Measurements from ENCODE around the gene OR52K1. TPM values are rescaled to one million over a fixed set of nuclear protein-coding genes. Genes with fewer than 3 reads are reported as not detected.

OR52K1 gene
- total and polyA plus RNA-seq, 7 donors = not detected

GRCh38 chr11:4466871-4467442 lies 15.5 kb upstream of the OR52K1 start:
- no peak overlapping the region for H3K4me3 ChIP-seq
- intact Hi-C loops (cut with DNase I) = no loop called here
- no peaks in the 10 kb centered on the region for H3K36me3 ChIP-seq (ENCODE audit: insufficient read depth in 1 of 2, low read depth in 1 of 2)
- no peak for TF ChIP-seq CTCF (IDR thresholded peaks at IDR 0.05)
- H3K4me1 ChIP-seq = no peaks in the 10 kb centered on the region
- no peak overlapping the region for H3K27ac ChIP-seq
- H3K27me3 ChIP-seq (ENCODE audit: insufficient read depth in 3 of 3, low read length in 2 of 3) = no peaks in the 10 kb centered on the region
- peaks cover 4% of the 10 kb centered on the region for H3K9me3 ChIP-seq
- DNase-seq (no peak), ATAC-seq (no peak)

GRCh38 chr11:4467811-4468606 lies 14.4 kb upstream of the OR52K1 start:
- TF ChIP-seq CTCF (IDR thresholded peaks at IDR 0.05) = no peak
- Histone ChIP-seq H3K27ac (no peak overlapping the region), H3K4me1 (no peaks in the 10 kb centered on the region), H3K9me3 (peaks cover 4% of the 10 kb centered on the region), H3K4me3 (no peak overlapping the region), H3K36me3 (ENCODE audit: insufficient read depth in 1 of 2, low read depth in 1 of 2) (no peaks in the 10 kb centered on the region), H3K27me3 (ENCODE audit: insufficient read depth in 3 of 3, low read length in 2 of 3) (no peaks in the 10 kb centered on the region)
- 60 to 72% (median 71%) methylated on average over 3 of the region's 3 CpGs for WGBS, 3 donors
- DNase-seq (no peak), ATAC-seq (no peak)
- intact Hi-C loops (cut with DNase I) = no loop called here

- no peak overlapping the region for H3K4me3 ChIP-seq
- no peaks in the 10 kb centered on the region for H3K36me3 ChIP-seq (ENCODE audit: insufficient read depth in 1 of 2, low read depth in 1 of 2)
- no peak for TF ChIP-seq CTCF (IDR thresholded peaks at IDR 0.05)
- H3K27me3 ChIP-seq (ENCODE audit: insufficient read depth in 3 of 3, low read length in 2 of 3) = peaks cover 0 to 5% (median 0%) of the 10 kb centered on the region in 3 donors
- no peak overlapping the region for H3K27ac ChIP-seq
- ATAC-seq = no peak
- intact Hi-C loops (cut with DNase I) = no loop called here
- no peak for DNase-seq
- no peaks in the 10 kb centered on the region for H3K4me1 ChIP-seq
- WGBS, 3 donors = 56 to 73% (median 69%) methylated on average over 1 of the region's 1 CpG
- H3K9me3 ChIP-seq = no peaks in the 10 kb centered on the region
These were observed 2.8 kb upstream of the OR52K1 start for GRCh38 chr11:4479644-4480043.

- H3K4me3 ChIP-seq = no peak overlapping the region
- no peaks in the 10 kb centered on the region for H3K9me3 ChIP-seq
- H3K4me1 ChIP-seq = no peaks in the 10 kb centered on the region
- intact Hi-C loops (cut with DNase I) = no loop called here
- TF ChIP-seq CTCF (IDR thresholded peaks at IDR 0.05) = no peak
- H3K27me3 ChIP-seq (ENCODE audit: insufficient read depth in 3 of 3, low read length in 2 of 3) = peaks cover 0 to 5% (median 0%) of the 10 kb centered on the region in 3 donors
- ATAC-seq (no peak), DNase-seq (no peak)
- WGBS, 3 donors = 75 to 84% (median 84%) methylated on average over 4 of the region's 4 CpGs
- no peaks in the 10 kb centered on the region for H3K36me3 ChIP-seq (ENCODE audit: insufficient read depth in 1 of 2, low read depth in 1 of 2)
- H3K27ac ChIP-seq = no peak overlapping the region
These were observed 1.7 kb upstream of the OR52K1 start for GRCh38 chr11:4480577-4481239.
